GM23338 (cell line): ENCODE measurements around the gene ACOX1. TPM values are rescaled to one million over a fixed set of nuclear protein-coding genes. Genes with fewer than 3 reads are reported as not detected.

Experiments used
- ATAC-seq: fragments of 200-7000 bp; cut with Tn5 transposase; 3 replicates; pipeline ENCODE4 v1.9.1; 2020
- DNase-seq: peaks from one replicate; pipeline ENCODE4 v3.0.0-alpha.2; 2015; ENCODE audit warnings: low spot score
- H2AFZ ChIP-seq: fragments of 200-600 bp; sonication (generic); 2 replicates; pipeline ENCODE4 v1.8.0; 2016; ENCODE audit warnings: antibody characterized with exemption, mild to moderate bottlenecking, moderate library complexity
- H3F3A ChIP-seq: fragments of 200-600 bp; sonication (generic); replicated peaks from 2 replicates; pipeline ENCODE4 v1.8.0; 2017; ENCODE audit warnings: antibody characterized with exemption, mixed run types, low read depth
- H3K27ac ChIP-seq: fragments of 200-600 bp; sonication (generic); 2 replicates; pipeline ENCODE4 v1.6.1; 2016; ENCODE audit warnings: low read depth
- H3K27me3 ChIP-seq: fragments of 200-600 bp; sonication (generic); 2 replicates; pipeline ENCODE4 v1.8.0; 2016; ENCODE audit warnings: mild to moderate bottlenecking, mixed run types, moderate library complexity; ENCODE audit not compliant: insufficient read depth
- H3K36me3 ChIP-seq: fragments of 200-600 bp; sonication (generic); 2 replicates; pipeline ENCODE4 v1.8.0; 2016; ENCODE audit warnings: mild to moderate bottlenecking; ENCODE audit not compliant: insufficient read depth
- H3K4me1 ChIP-seq: fragments of 200-600 bp; sonication (generic); 2 replicates; pipeline ENCODE4 v1.8.0; 2016; ENCODE audit warnings: mild to moderate bottlenecking, moderate library complexity; ENCODE audit not compliant: insufficient read depth
- H3K4me2 ChIP-seq: fragments of 200-600 bp; sonication (generic); 2 replicates; pipeline ENCODE4 v1.7.1; 2017; ENCODE audit warnings: mixed run types
- H3K4me3 ChIP-seq: fragments of 200-600 bp; sonication (generic); 2 replicates; pipeline ENCODE4 v1.6.1; 2016; ENCODE audit warnings: mixed run types
- H3K79me2 ChIP-seq: fragments of 200-600 bp; sonication (generic); replicated peaks from 2 replicates; pipeline ENCODE4 v1.8.0; 2017; ENCODE audit warnings: mild to moderate bottlenecking; ENCODE audit not compliant: insufficient read depth
- H3K9me2 ChIP-seq: fragments of 200-600 bp; sonication (generic); 2 replicates; pipeline ENCODE4 v1.8.0; 2017; ENCODE audit not compliant: insufficient read depth
- H4K20me1 ChIP-seq: fragments of 200-600 bp; sonication (generic); replicated peaks from 2 replicates; pipeline ENCODE4 v1.8.0; 2017; ENCODE audit warnings: mild to moderate bottlenecking; ENCODE audit not compliant: insufficient read depth
- H3K27ac Mint-ChIP-seq: 2 replicates; pipeline ENCODE4 v1.8.0; 2020; ENCODE audit warnings: inconsistent platforms, mild to moderate bottlenecking, moderate library complexity, mixed read lengths
- H3K27me3 Mint-ChIP-seq: 3 replicates; pipeline ENCODE4 v1.8.0; 2022; ENCODE audit warnings: low read depth, mild to moderate bottlenecking, moderate library complexity, mixed read lengths, inconsistent platforms; ENCODE audit not compliant: insufficient read depth, poor library complexity
- H3K36me3 Mint-ChIP-seq: 3 replicates; pipeline ENCODE4 v1.8.0; 2021; ENCODE audit warnings: low read depth, mild to moderate bottlenecking, inconsistent platforms, moderate library complexity, mixed read lengths
- H3K4me1 Mint-ChIP-seq: 3 replicates; pipeline ENCODE4 v1.8.0; 2020; ENCODE audit warnings: mild to moderate bottlenecking, inconsistent platforms, mixed read lengths
- H3K4me3 Mint-ChIP-seq: 3 replicates; pipeline ENCODE4 v1.8.0; 2021; ENCODE audit warnings: moderate library complexity, mild to moderate bottlenecking, inconsistent platforms, mixed read lengths
- H3K9me3 Mint-ChIP-seq: 3 replicates; pipeline ENCODE4 v1.8.0; 2020; ENCODE audit warnings: moderate library complexity, mild to moderate bottlenecking, inconsistent platforms, mixed read lengths
- CREB1 ChIP-seq: fragments of 250-450 bp; sonication (Bioruptor Pico); IDR thresholded peaks from 2 replicates; pipeline ENCODE4 v1.5.0; 2020; ENCODE audit warnings: low read depth, mild to moderate bottlenecking, moderate library complexity
- CTCF ChIP-seq, 2 experiments: fragments of 200-600 bp in 1 of 2; sonication (generic) in 1 of 2; conservative IDR thresholded peaks; 2 replicates each; pipeline versions ENCODE4 v1.5.1 to v1.6.1; 2016 to 2017; ENCODE audit warnings: antibody characterized with exemption in 2 of 2, low read depth in 2 of 2, mild to moderate bottlenecking in 2 of 2, moderate library complexity in 1 of 2
- ETS1 ChIP-seq: IDR thresholded peaks from 2 replicates; pipeline ENCODE4 v1.6.1; 2016; ENCODE audit warnings: antibody characterized with exemption
- EZH2 ChIP-seq: fragments of 200-600 bp; sonication (generic); IDR thresholded peaks from one replicate; pipeline ENCODE4 v1.8.0; 2017; ENCODE audit warnings: antibody characterized with exemption, mild to moderate bottlenecking, low read depth; ENCODE audit not compliant: unreplicated experiment
- EZH2phosphoT487 ChIP-seq: fragments of 200-600 bp; sonication (generic); IDR thresholded peaks from one replicate; pipeline ENCODE4 v1.8.1; 2018; ENCODE audit warnings: antibody characterized with exemption; ENCODE audit not compliant: unreplicated experiment
- JUNB ChIP-seq: IDR thresholded peaks from one replicate; pipeline ENCODE4 v1.6.1; 2016; ENCODE audit warnings: antibody characterized with exemption; ENCODE audit not compliant: unreplicated experiment
- NANOG ChIP-seq: IDR thresholded peaks from 2 replicates; pipeline ENCODE4 v1.6.1; 2016; ENCODE audit warnings: antibody characterized with exemption, borderline replicate concordance
- POLR2AphosphoS5 ChIP-seq: IDR thresholded peaks from 2 replicates; pipeline ENCODE4 v1.6.1; 2016; ENCODE audit warnings: antibody characterized with exemption, low read depth
- REST ChIP-seq: IDR thresholded peaks from one replicate; pipeline ENCODE4 v1.6.1; 2018; ENCODE audit warnings: antibody characterized with exemption; ENCODE audit not compliant: unreplicated experiment
- STAT1 ChIP-seq: IDR thresholded peaks from one replicate; pipeline ENCODE4 v1.6.1; 2016; ENCODE audit warnings: antibody characterized with exemption; ENCODE audit not compliant: unreplicated experiment
- ZNF114 ChIP-seq: fragments of 250-450 bp; sonication (Bioruptor Pico); IDR thresholded peaks from 2 replicates; pipeline ENCODE4 v1.5.0; 2020; ENCODE audit warnings: mild to moderate bottlenecking, moderate library complexity
- ZNF331 ChIP-seq: fragments of 250-450 bp; sonication (Bioruptor Pico); IDR thresholded peaks from 2 replicates; pipeline ENCODE4 v1.5.0; 2020; ENCODE audit warnings: low read depth, mild to moderate bottlenecking, moderate library complexity
- ZNF462 ChIP-seq: fragments of 250-450 bp; sonication (Bioruptor Pico); IDR thresholded peaks from 2 replicates; pipeline ENCODE4 v1.5.0; 2020; ENCODE audit warnings: mild to moderate bottlenecking, moderate library complexity
- polyA plus RNA-seq: library from polyadenylated mRNA; unstranded; fragments of >200 nt; fragmentation: Nextera tagmentation; extraction: Ambion mirVana; gene quantifications from 2 replicates; pipeline ENCODE4 v1.2.1, GENCODE V29; 2016
- total RNA-seq: library from RNA; depleted of rRNA; stranded (reverse); fragments of >200 nt; shearing (Covaris generic); gene quantifications from 2 replicates; pipeline ENCODE4 v1.2.3, GENCODE V29; 2014

The ACOX1 gene
- total and polyA plus RNA-seq, 2 experiments from 2014 or later, result 12.8 to 32.9 TPM

- no peaks in the 10 kb centered on the region for H3K27me3 ChIP-seq
- no peaks in the 10 kb centered on the region for H4K20me1 ChIP-seq
- Mint-ChIP-seq H3K27ac (no peak overlapping the region), H3K27me3 (peaks cover 8% of the 10 kb centered on the region), H3K9me3 (no peaks in the 10 kb centered on the region), H3K36me3 (peaks cover 3% of the 10 kb centered on the region; the same call in 2 of the 3 replicates), H3K4me3 (no peak overlapping the region), H3K4me1 (peaks cover 6% of the 10 kb centered on the region)
- peaks cover 8% of the 10 kb centered on the region for H3F3A ChIP-seq
- H3K79me2 ChIP-seq, result no peaks in the 10 kb centered on the region
- H3K27ac ChIP-seq, result no peak overlapping the region
- H3K9me2 ChIP-seq, result no peaks in the 10 kb centered on the region
- no peak overlapping the region for H2AFZ ChIP-seq
- no peaks in the 10 kb centered on the region for H3K36me3 ChIP-seq
- TF ChIP-seq EZH2phosphoT487 (no peak), ETS1 (no peak), REST (no peak), NANOG (no peak), JUNB (no peak), ZNF331 (CRISPR knock-in tag) (no peak), ZNF462 (CRISPR knock-in tag) (no peak), POLR2AphosphoS5 (no peak), CTCF (conservative IDR thresholded peaks at IDR 0.05; ENCODE audit: low read depth in 2 of 2) (no peak), ZNF114 (CRISPR knock-in tag) (no peak), CREB1 (CRISPR knock-in tag) (no peak), EZH2 (no peak), STAT1 (no peak)
- DNase-seq, result no peak
- no peak overlapping the region for H3K4me2 ChIP-seq
- no peak overlapping the region for H3K4me3 ChIP-seq
- no peak for ATAC-seq
- H3K4me1 ChIP-seq, result peaks cover 8% of the 10 kb centered on the region; the same call in 1 of the 2 replicates
Observed at GRCh38 chr17:75937652-75938051, 41.3 kb downstream of the ACOX1 start.
